HepG2 (cell line): Measurements from ENCODE around the gene KCNT2. TPM values are rescaled to one million over a fixed set of nuclear protein-coding genes. Genes with fewer than 3 reads are reported as not detected.

Experiments used
- HOMEZ ChIP-seq: IDR thresholded peaks from 2 replicates; pipeline ENCODE4 v1.6.1; 2016; ENCODE audit warnings: low read depth
- KDM2A ChIP-seq: sonication (generic); formaldehyde crosslinking; IDR thresholded peaks from 2 replicates; pipeline ENCODE4 v1.4.0; 2020; ENCODE audit warnings: low read depth, missing genetic modification reagents, borderline replicate concordance
- NCOA2 ChIP-seq: sonication (generic); formaldehyde crosslinking; IDR thresholded peaks from 2 replicates; pipeline ENCODE4 v1.8.0; 2022; ENCODE audit warnings: inconsistent platforms
- NFIC ChIP-seq: IDR thresholded peaks from 2 replicates; pipeline ENCODE4 v1.6.1; 2012; ENCODE audit warnings: mild to moderate bottlenecking, low read length, inconsistent platforms
- NFKBIZ ChIP-seq: IDR thresholded peaks from 2 replicates; pipeline ENCODE4 v1.6.1; 2018; ENCODE audit warnings: missing genetic modification reagents, missing compliant biosample characterization
- RERE ChIP-seq: IDR thresholded peaks from 2 replicates; pipeline ENCODE4 v1.6.1; 2016; ENCODE audit warnings: low read depth, missing genetic modification reagents, missing compliant biosample characterization
- TFAP4 ChIP-seq: sonication (generic); IDR thresholded peaks from 2 replicates; pipeline ENCODE4 v1.6.1; 2016; ENCODE audit warnings: low read depth, borderline replicate concordance
- THAP9 ChIP-seq: sonication (generic); formaldehyde crosslinking; IDR thresholded peaks from 2 replicates; pipeline ENCODE4; 2020; ENCODE audit warnings: missing genetic modification reagents, mild to moderate bottlenecking, borderline replicate concordance
- ZKSCAN5 ChIP-seq: sonication (generic); formaldehyde crosslinking; IDR thresholded peaks from 2 replicates; pipeline ENCODE4 v1.5.1; 2020; ENCODE audit warnings: mild to moderate bottlenecking, missing genetic modification reagents
- ZNF451 ChIP-seq: sonication (generic); formaldehyde crosslinking; IDR thresholded peaks from 2 replicates; pipeline ENCODE4 v1.5.0; 2020; ENCODE audit warnings: mild to moderate bottlenecking, missing genetic modification reagents
- ZNF567 ChIP-seq: sonication (generic); formaldehyde crosslinking; IDR thresholded peaks from 2 replicates; pipeline ENCODE4 v1.8.1; 2023; ENCODE audit warnings: mild to moderate bottlenecking, missing genetic modification reagents, borderline replicate concordance
- ZNF646 ChIP-seq: sonication (generic); formaldehyde crosslinking; IDR thresholded peaks from 2 replicates; pipeline ENCODE4 v1.9.0; 2021; ENCODE audit warnings: mild to moderate bottlenecking, missing genetic modification reagents
- polyA plus RNA-seq, 8 experiments: library from polyadenylated mRNA; depleted of rRNA in 3 of 8; stranded (reverse) in 7 of 8; unstranded in 1 of 8; fragments of >200 nt; fragmentation: Illumina TruSeq in 4 of 8; extraction: Trizol in 4 of 8; gene quantifications; 2 replicates each; pipeline versions ENCODE4 v1.2.1 to v1.2.3, GENCODE V29; 2011 to 2016; ENCODE audit warnings: low read depth in 4 of 8, missing spikeins in 1 of 8, mixed read lengths in 1 of 8; ENCODE audit not compliant: insufficient read depth in 1 of 8
- total RNA-seq, 5 experiments: library from RNA; depleted of rRNA; stranded (reverse); fragments of >200 nt; fragmentation: Illumina TruSeq; extraction: Trizol; gene quantifications; 2 replicates each; pipeline ENCODE4 v1.2.3, GENCODE V29; 2016; ENCODE audit warnings: low read depth in 1 of 5

KCNT2 gene
- total and polyA plus RNA-seq, 2 of the 13 experiments (the other 11 are each of a cell fraction or from before 2014, with no cell fraction given), result not detected

GRCh38 chr1:196401452-196401833 is 206.8 kb downstream of the KCNT2 start (continued):
- TF ChIP-seq RERE (CRISPR knock-in tag) (no peak), ZKSCAN5 (CRISPR knock-in tag) (no peak), KDM2A (CRISPR knock-in tag) (no peak), NFIC (peak; percentile 76; the same call in 1 of the 2 replicates), ZNF567 (CRISPR knock-in tag) (no peak), NCOA2 (CRISPR knock-in tag) (peak; percentile 85), HOMEZ (CRISPR knock-in tag) (peak; percentile 93; the same call in 1 of the 2 replicates), NFKBIZ (0 out of 2 replicates have a peak, but pooled peaks have one; percentile 38), ZNF646 (CRISPR knock-in tag) (no peak), ZNF451 (no peak), THAP9 (CRISPR knock-in tag) (no peak), TFAP4 (no peak)
